CD4-positive, alpha-beta T cell treated with Interleukin-15 for 4 hours (primary cell): ENCODE data around the gene SNPH.

Experiments
- DNase-seq: peaks from one replicate; pipeline ENCODE4 v3.0.0-alpha.2; 2020; ENCODE audit warnings: low spot score

Gene SNPH

GRCh38 chr20:1265226-1265915 lies 723 bp upstream of the SNPH start:
- DNase-seq: no peak

GRCh38 chr20:1265916-1266166 lies 253 bp upstream of the SNPH start:
- no peak for DNase-seq

- no peak for DNase-seq
Observed at GRCh38 chr20:1267161-1267560, 1.1 kb downstream of the SNPH start.

GRCh38 chr20:1267809-1268374 lies 1.8 kb downstream of the SNPH start:
- DNase-seq: no peak

GRCh38 chr20:1269235-1269634 lies 3.1 kb downstream of the SNPH start:
- DNase-seq: no peak

- no peak for DNase-seq
Observed at GRCh38 chr20:1269850-1270249, 3.8 kb downstream of the SNPH start.

- DNase-seq: no peak
Observed at GRCh38 chr20:1272368-1273100, 6.4 kb downstream of the SNPH start.

- DNase-seq: no peak
Observed at GRCh38 chr20:1273366-1273765, 7.3 kb downstream of the SNPH start.

GRCh38 chr20:1274485-1275311 lies 8.6 kb downstream of the SNPH start:
- no peak for DNase-seq

GRCh38 chr20:1275919-1276318 lies 9.8 kb downstream of the SNPH start:
- no peak for DNase-seq

GRCh38 chr20:1277529-1278322 lies 11.6 kb downstream of the SNPH start:
- no peak for DNase-seq

GRCh38 chr20:1278993-1279392 lies 12.9 kb downstream of the SNPH start:
- no peak for DNase-seq

- no peak for DNase-seq
Observed at GRCh38 chr20:1280195-1281102, 14.4 kb downstream of the SNPH start.

GRCh38 chr20:1281279-1282057 lies 15.4 kb downstream of the SNPH start:
- DNase-seq: no peak

GRCh38 chr20:1282966-1283365 lies 16.9 kb downstream of the SNPH start:
- no peak for DNase-seq

GRCh38 chr20:1283522-1284510 lies 17.7 kb downstream of the SNPH start:
- DNase-seq: no peak

- DNase-seq: peak; percentile 31
Observed at GRCh38 chr20:1286267-1287024, 20.4 kb downstream of the SNPH start.

- DNase-seq: no peak
Observed at GRCh38 chr20:1287306-1287705, 21.2 kb downstream of the SNPH start.
